SK-N-SH treated with all-trans-retinoic acid at 6 μM for 48 hours (cell line): ENCODE measurements around the gene NLGN4X.

Experiments
- ARNTL ChIP-seq: fragments of 450-650 bp; formaldehyde crosslinking; IDR thresholded peaks from 2 replicates; pipeline ENCODE4 v1.5.0; 2020; ENCODE audit warnings: low read depth, mild to moderate bottlenecking, moderate library complexity, borderline replicate concordance
- CSDC2 ChIP-seq: fragments of 250-450 bp; sonication (Bioruptor Pico); IDR thresholded peaks from 2 replicates; pipeline ENCODE4 v1.5.0; 2020; ENCODE audit warnings: mild to moderate bottlenecking, moderate library complexity
- GLIS3 ChIP-seq: fragments of 250-450 bp; sonication (Bioruptor Pico); IDR thresholded peaks from 2 replicates; pipeline ENCODE4 v1.5.0; 2020; ENCODE audit warnings: mild to moderate bottlenecking, moderate library complexity
- ISL1 ChIP-seq: fragments of 250-450 bp; sonication (Bioruptor Pico); IDR thresholded peaks from 2 replicates; pipeline ENCODE4 v2.1.2; 2022; ENCODE audit warnings: mild to moderate bottlenecking, moderate library complexity
- TSHZ2 ChIP-seq: fragments of 250-450 bp; sonication (Bioruptor Pico); IDR thresholded peaks from 2 replicates; pipeline ENCODE4 v1.5.0; 2020; ENCODE audit warnings: mild to moderate bottlenecking, moderate library complexity
- ZC3H10 ChIP-seq: fragments of 250-450 bp; sonication (Bioruptor Pico); IDR thresholded peaks from 2 replicates; pipeline ENCODE4 v1.5.1; 2021; ENCODE audit warnings: mild to moderate bottlenecking, moderate library complexity
- ZFP3 ChIP-seq: fragments of 250-450 bp; sonication (Bioruptor Pico); IDR thresholded peaks from 2 replicates; pipeline ENCODE4 v1.5.0; 2020; ENCODE audit warnings: mild to moderate bottlenecking, moderate library complexity
- ZNF70 ChIP-seq: fragments of 450-650 bp; formaldehyde crosslinking; IDR thresholded peaks from 2 replicates; pipeline ENCODE4 v1.5.0; 2020; ENCODE audit warnings: mild to moderate bottlenecking, moderate library complexity

GRCh38 chrX:6149060-6149872 lies 79.4 kb downstream of the NLGN4X start:
- TF ChIP-seq GLIS3 (CRISPR knock-in tag) (no peak), ZFP3 (no peak), ZC3H10 (CRISPR knock-in tag) (no peak), ISL1 (CRISPR knock-in tag) (peak; percentile 50), CSDC2 (CRISPR knock-in tag) (no peak), ZNF70 (no peak), ARNTL (CRISPR knock-in tag) (no peak), TSHZ2 (CRISPR knock-in tag) (no peak)
